Choroid plexus epithelial cell (primary cell): ENCODE results near the gene CTAGE1.

Experiments used
- DNase-seq: peaks from one replicate; pipeline ENCODE4 v3.0.0-alpha.2; 2010; ENCODE audit warnings: low read depth
- H3K4me3 ChIP-seq: 2 replicates; pipeline ENCODE4 v1.5.1; 2011; ENCODE audit warnings: low read depth, mild to moderate bottlenecking, control low read depth, low read length, moderate library complexity
- CTCF ChIP-seq: conservative IDR thresholded peaks from 2 replicates; pipeline ENCODE4 v1.5.1; 2011; ENCODE audit warnings: low read depth, mild to moderate bottlenecking, control low read depth, inconsistent platforms, low read length, moderate library complexity

The CTAGE1 gene

GRCh38 chr18:22391407-22392345, 26.0 kb downstream of the CTAGE1 start:
- H3K4me3 ChIP-seq = no peak overlapping the region
- DNase-seq = peak; percentile 91
- TF ChIP-seq CTCF = no peak

GRCh38 chr18:22387787-22388186, 29.9 kb downstream of the CTAGE1 start:
- TF ChIP-seq CTCF = no peak
- no peak for DNase-seq
- H3K4me3 ChIP-seq = no peak overlapping the region

GRCh38 chr18:22387364-22387763, 30.4 kb downstream of the CTAGE1 start:
- DNase-seq = no peak

GRCh38 chr18:22385718-22386117, 32.0 kb downstream of the CTAGE1 start:
- no peak for TF ChIP-seq CTCF
- H3K4me3 ChIP-seq = no peak overlapping the region
- DNase-seq = peak; percentile 72

More at GRCh38 chr18:22387364-22387763, 30.4 kb downstream of the CTAGE1 start:
- H3K4me3 ChIP-seq = no peak overlapping the region
- no peak for TF ChIP-seq CTCF

GRCh38 chr18:22378672-22379282, 38.9 kb downstream of the CTAGE1 start:
- TF ChIP-seq CTCF = peak; percentile 52
- no peak overlapping the region for H3K4me3 ChIP-seq
- peak; percentile 35 for DNase-seq

- no peak for TF ChIP-seq CTCF
- no peak overlapping the region for H3K4me3 ChIP-seq
- DNase-seq = no peak
Measured at GRCh38 chr18:22377769-22378168, 39.9 kb downstream of the CTAGE1 start.
